Measurements from ENCODE around the gene RPLP2.

The RPLP2 gene

GRCh38 chr11:802693-803466 lies 6.9 kb upstream of the RPLP2 start:
- in situ Hi-C loops (cut with MboI; ENCODE audit: low sequenced_read_pairs): no loop called here

DNA sequence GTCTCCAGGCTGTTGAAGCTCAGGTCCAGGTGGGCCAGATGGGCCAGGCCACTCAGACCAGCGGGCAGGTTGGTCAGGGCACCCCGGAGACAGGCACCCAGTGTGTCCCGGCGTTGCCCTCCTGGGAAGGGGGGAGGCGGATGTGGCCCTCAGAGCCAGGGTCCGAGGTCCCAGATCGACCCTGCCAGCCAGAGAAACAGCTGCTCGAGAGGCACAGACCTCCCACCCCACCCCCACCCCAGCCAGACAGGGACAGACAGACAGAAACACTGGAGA lies 6.4 kb upstream of the RPLP2 start:
- in situ Hi-C loops (cut with MboI; ENCODE audit: low sequenced_read_pairs): no loop called here

GRCh38 chr11:803770-804598 lies 5.8 kb upstream of the RPLP2 start:
- in situ Hi-C loops (cut with MboI; ENCODE audit: low sequenced_read_pairs): no loop called here

- in situ Hi-C loops (cut with MboI; ENCODE audit: low sequenced_read_pairs): no loop called here
Measured at GRCh38 chr11:804599-804964, 5.2 kb upstream of the RPLP2 start.

DNA sequence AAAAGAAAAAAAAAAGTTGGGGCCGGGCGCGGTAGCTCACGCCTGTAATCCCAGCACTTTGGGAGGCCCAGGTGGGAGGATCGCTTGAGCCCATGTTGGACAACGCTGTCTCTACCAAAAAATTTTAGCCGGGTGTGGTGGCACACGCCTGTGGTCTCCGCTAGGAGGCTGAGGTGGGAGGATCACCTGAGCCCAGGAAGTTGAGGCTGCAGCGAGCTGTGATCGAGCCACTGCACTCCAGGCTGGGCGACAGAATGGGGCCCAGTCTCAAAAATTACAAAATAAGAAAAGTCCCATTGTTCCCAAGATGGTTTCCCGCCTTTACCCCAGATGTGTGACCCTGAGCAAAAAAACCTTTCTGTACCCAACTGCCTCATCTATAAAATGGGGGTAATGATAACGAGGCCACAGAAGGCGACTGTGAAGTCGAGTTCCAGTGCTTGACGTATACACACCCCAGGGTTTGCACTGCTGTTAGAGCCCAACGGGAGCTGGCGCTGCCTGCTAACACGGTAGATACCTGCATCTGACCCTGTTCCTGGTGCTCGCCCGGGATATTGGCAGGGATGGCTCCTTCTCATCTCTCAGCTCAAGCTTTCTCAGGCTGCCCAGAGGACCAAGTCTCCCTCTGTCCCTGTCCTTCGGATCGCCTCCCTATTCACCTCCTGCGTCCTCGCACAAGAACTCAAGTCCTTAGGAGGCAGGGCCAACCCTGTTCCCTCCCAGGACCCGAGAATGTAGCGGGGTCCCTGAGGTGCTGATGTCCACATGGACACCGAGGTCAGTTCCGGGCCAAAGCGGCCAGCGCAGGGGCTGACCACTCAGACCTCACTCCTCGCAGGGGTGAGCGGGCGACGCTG lies 1.1 kb upstream of the RPLP2 start:
- in situ Hi-C loops (cut with MboI; ENCODE audit: low sequenced_read_pairs): no loop called here

- in situ Hi-C loops (cut with MboI; ENCODE audit: low sequenced_read_pairs): no loop called here
Measured at GRCh38 chr11:810040-810567, 337 bp downstream of the RPLP2 start.

- in situ Hi-C loops (cut with MboI; ENCODE audit: low sequenced_read_pairs): no loop called here
Measured at GRCh38 chr11:811446-812245, 1.9 kb downstream of the RPLP2 start.

DNA sequence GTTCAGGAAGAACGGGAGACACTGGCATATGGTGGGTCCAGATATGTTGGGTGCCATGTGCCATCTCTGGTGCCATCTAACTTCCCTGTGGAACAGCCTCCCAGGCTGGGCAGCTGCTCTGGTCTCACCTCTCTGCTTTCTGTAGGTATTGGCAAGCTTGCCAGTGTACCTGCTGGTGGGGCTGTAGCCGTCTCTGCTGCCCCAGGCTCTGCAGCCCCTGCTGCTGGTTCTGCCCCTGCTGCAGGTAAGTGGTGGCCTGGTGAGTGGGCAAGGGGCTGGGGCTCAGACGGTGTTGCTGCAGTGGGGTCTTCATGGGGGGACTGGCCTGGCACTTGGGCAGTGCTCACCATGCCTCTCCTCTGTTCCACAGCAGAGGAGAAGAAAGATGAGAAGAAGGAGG lies 2.6 kb downstream of the RPLP2 start:
- in situ Hi-C loops (cut with MboI; ENCODE audit: low sequenced_read_pairs): no loop called here

GRCh38 chr11:813072-813455 lies 3.3 kb downstream of the RPLP2 start:
- in situ Hi-C loops (cut with MboI; ENCODE audit: low sequenced_read_pairs): no loop called here

DNA sequence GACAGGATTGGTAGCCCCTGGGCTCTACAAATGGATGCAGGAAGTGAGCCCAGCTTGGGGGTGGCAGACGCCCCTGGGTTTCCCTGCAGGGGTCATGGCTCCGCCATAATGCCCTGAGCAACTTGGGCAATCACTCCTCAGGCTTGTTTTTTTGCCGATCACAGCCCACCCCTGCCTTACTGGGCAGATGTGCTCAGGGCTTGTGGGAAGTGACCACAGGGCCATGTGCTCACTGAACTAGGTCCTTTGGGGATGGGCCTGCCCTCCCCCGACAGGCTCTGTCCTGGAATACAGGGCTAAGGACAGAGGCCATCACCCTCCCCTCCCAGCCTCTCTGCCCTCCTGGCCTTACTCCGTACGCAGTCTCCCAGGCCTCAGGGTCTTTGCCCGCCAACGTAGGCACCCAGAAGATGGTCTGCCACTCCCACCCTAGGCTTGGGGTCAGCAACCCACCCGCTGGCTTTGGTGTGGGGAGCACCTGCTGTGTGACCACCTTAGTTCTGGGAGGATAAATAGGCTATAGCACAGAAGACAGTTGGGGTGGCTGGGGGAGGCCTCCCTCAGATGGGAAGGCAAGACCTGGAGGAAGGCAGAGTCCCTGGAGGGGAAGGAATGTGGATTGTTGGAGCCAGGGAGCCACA lies 3.8 kb downstream of the RPLP2 start:
- in situ Hi-C loops (cut with MboI; ENCODE audit: low sequenced_read_pairs): no loop called here

DNA sequence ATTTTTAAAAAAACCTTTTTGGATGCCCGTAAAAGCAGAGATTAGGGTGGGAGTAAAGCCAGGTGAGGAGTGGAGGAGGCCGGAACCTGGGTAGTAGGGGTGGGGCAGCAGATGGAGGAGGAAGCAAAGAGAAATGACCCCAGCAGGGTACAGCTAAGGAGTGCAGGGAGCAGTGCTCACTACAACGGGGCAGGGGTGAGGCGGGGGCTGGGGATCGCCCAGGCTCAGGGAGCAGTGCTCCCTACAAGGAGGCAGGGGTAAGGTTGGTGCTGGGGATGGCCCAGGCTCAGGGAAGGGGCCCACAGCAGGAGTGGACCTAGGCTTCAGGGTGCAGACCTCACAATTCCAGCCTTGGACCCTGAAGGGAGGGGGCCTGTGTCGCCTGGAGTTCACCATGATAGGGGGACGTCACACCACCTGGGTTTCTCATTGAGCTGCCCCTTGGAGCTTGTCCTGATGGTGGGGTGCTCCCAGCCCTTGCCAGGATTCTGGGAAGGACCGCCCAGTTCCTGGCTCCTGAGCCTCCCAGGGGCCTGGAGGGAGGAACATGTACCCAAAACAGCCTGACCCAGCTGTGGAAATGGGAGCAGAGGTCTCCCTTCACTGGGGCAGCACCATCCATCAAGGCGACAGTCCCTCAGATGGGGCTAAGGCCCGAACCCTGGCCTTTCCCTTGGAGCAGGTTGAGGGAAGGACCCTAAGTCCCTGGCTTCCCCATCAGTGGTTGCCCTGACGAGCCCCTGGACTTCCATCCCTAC lies 6.1 kb downstream of the RPLP2 start:
- in situ Hi-C loops (cut with MboI; ENCODE audit: low sequenced_read_pairs): no loop called here

GRCh38 chr11:816433-816779 lies 6.6 kb downstream of the RPLP2 start:
- in situ Hi-C loops (cut with MboI; ENCODE audit: low sequenced_read_pairs): no loop called here

GRCh38 chr11:818396-819128 lies 8.8 kb downstream of the RPLP2 start, which contains the start of gene PNPLA2:
Gene PNPLA2, plus strand, starts transcription at chr11:818914. Its CDS starts 805 bp downstream, at chr11:819719.
- in situ Hi-C loops (cut with MboI; ENCODE audit: low sequenced_read_pairs): no loop called here

- in situ Hi-C loops (cut with MboI; ENCODE audit: low sequenced_read_pairs): no loop called here
Measured at GRCh38 chr11:819129-819931, 9.6 kb downstream of the RPLP2 start.

- in situ Hi-C loops (cut with MboI; ENCODE audit: low sequenced_read_pairs): no loop called here
Measured at GRCh38 chr11:819943-820649, 10.3 kb downstream of the RPLP2 start.

DNA sequence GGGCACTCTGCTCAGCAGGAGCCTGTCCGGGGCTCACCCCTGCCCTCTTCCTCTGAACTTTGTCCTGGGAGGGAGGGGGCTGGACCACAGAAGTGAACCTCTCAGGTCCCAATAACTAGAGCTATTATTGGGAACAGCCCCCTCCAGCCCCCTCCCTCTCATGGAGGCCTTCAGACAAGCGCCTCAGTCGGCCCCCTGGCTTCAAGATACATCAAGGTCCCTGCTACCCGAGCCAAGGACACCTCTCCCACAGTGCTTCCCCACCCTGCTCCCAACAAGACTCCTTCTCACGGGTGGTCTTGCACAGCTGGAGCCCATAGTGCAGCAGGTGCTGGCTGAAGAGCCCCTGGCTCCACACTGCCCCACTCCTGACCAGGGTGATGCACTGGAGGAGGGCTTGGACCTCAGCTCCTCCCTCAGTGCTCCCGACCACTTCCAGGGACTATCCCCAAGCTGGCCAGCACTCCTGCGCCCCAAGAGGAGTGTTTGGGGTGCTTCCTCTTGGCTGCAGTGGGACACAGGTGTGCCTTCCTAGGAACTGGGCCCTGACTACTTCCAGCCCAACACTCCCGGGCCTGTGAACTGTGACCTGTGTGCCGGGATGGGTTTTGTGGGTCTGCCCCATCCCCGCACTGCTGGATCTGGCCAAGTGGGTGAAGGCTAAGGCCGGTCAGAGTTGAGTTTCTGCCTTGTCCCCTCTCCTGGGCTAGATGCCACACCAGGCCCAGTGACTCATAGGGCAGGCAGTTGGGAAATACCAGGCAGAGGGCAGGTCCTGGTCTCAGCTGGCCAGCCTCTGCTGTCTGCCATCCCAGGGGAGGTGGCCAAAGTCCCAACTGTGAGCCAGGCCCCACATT lies 11.1 kb downstream of the RPLP2 start:
- in situ Hi-C loops (cut with MboI; ENCODE audit: low sequenced_read_pairs): no loop called here

All from HL-60/S4 (cell line).